ENCODE results near the gene HIGD2A.

HIGD2A gene

GRCh38 chr5:176424181-176424580, 35.6 kb downstream of the HIGD2A start:
- no peak for DNase-seq (ENCODE audit: low spot score)
- no peak for TF ChIP-seq CTCF (IDR thresholded peaks at IDR 0.05; ENCODE audit: borderline replicate concordance, control extremely low read depth, extremely low read depth, insufficient read depth, missing control alignments)
- in situ Hi-C loops (cut with MboI; ENCODE audit: low sequenced_read_pairs, unreplicated experiment) = loop anchor here (25.0 kb wide), 1 partner anchor 163 kb away; no protein-coding TSS in a partner anchor

GRCh38 chr5:176425138-176425537, 36.6 kb downstream of the HIGD2A start:
- in situ Hi-C loops (cut with MboI; ENCODE audit: low sequenced_read_pairs, unreplicated experiment) = no loop called here
- TF ChIP-seq CTCF (IDR thresholded peaks at IDR 0.05; ENCODE audit: borderline replicate concordance, control extremely low read depth, extremely low read depth, insufficient read depth, missing control alignments) = no peak
- DNase-seq (ENCODE audit: low spot score) = no peak

- no peak for DNase-seq (ENCODE audit: low spot score)
- no peak for TF ChIP-seq CTCF (IDR thresholded peaks at IDR 0.05; ENCODE audit: borderline replicate concordance, control extremely low read depth, extremely low read depth, insufficient read depth, missing control alignments)
- in situ Hi-C loops (cut with MboI; ENCODE audit: low sequenced_read_pairs, unreplicated experiment) = no loop called here
These were observed 37.2 kb downstream of the HIGD2A start for GRCh38 chr5:176425791-176426190.

- no peak for DNase-seq (ENCODE audit: low spot score)
- no peak for TF ChIP-seq CTCF (IDR thresholded peaks at IDR 0.05; ENCODE audit: borderline replicate concordance, control extremely low read depth, extremely low read depth, insufficient read depth, missing control alignments)
- in situ Hi-C loops (cut with MboI; ENCODE audit: low sequenced_read_pairs, unreplicated experiment) = no loop called here
These were observed 38.3 kb downstream of the HIGD2A start for GRCh38 chr5:176426876-176427275.

GRCh38 chr5:176427971-176428370, 39.4 kb downstream of the HIGD2A start:
- DNase-seq (ENCODE audit: low spot score) = no peak
- in situ Hi-C loops (cut with MboI; ENCODE audit: low sequenced_read_pairs, unreplicated experiment) = no loop called here
- no peak for TF ChIP-seq CTCF (IDR thresholded peaks at IDR 0.05; ENCODE audit: borderline replicate concordance, control extremely low read depth, extremely low read depth, insufficient read depth, missing control alignments)

- DNase-seq (ENCODE audit: low spot score) = no peak
- TF ChIP-seq CTCF (IDR thresholded peaks at IDR 0.05; ENCODE audit: borderline replicate concordance, control extremely low read depth, extremely low read depth, insufficient read depth, missing control alignments) = no peak
- in situ Hi-C loops (cut with MboI; ENCODE audit: low sequenced_read_pairs, unreplicated experiment) = no loop called here
These were observed 41.4 kb downstream of the HIGD2A start for GRCh38 chr5:176429972-176430371.

GRCh38 chr5:176432707-176433106, 44.2 kb downstream of the HIGD2A start:
- no peak for TF ChIP-seq CTCF (IDR thresholded peaks at IDR 0.05; ENCODE audit: borderline replicate concordance, control extremely low read depth, extremely low read depth, insufficient read depth, missing control alignments)
- in situ Hi-C loops (cut with MboI; ENCODE audit: low sequenced_read_pairs, unreplicated experiment) = no loop called here
- DNase-seq (ENCODE audit: low spot score) = no peak

Measured in GM13976 (cell line).